ENCODE results near the gene PHTF2.

- TF ChIP-seq CTCF (IDR thresholded peaks at IDR 0.05; ENCODE audit: low read depth, low read length, poor library complexity, severe bottlenecking), result no peak
- no peak for TF ChIP-seq EZH2phosphoT487 (IDR thresholded peaks at IDR 0.05; ENCODE audit: borderline replicate concordance, low read length)
Measured at GRCh38 chr7:77933394-77933793, 134.8 kb downstream of the PHTF2 start.
